NCI-H1694 treated with DMSO at 0.1 percent for 48 hours (cell line): Measurements from ENCODE around the gene CCDC3.
"Not testable (repeated sequence)": the region's sequence is repeated elsewhere in the genome, so short reads cannot be mapped to it uniquely, and the experiment has no call there.

Experiments used
- DNase-seq: peaks from one replicate; lab custom pipeline; 2025; lab: John Stamatoyannopoulos, UW

CCDC3 gene

GRCh38 chr10:12887780-12888179 is 113.7 kb downstream of the CCDC3 start:
- no peak for DNase-seq

- no peak for DNase-seq
These were observed 116.7 kb downstream of the CCDC3 start for GRCh38 chr10:12884851-12885250.

- DNase-seq: no peak
These were observed 121.1 kb downstream of the CCDC3 start for GRCh38 chr10:12880423-12880822.

GRCh38 chr10:12877150-12877549 is 124.4 kb downstream of the CCDC3 start:
- no peak for DNase-seq

GRCh38 chr10:12876266-12876665 is 125.2 kb downstream of the CCDC3 start:
- DNase-seq: peak; percentile 0

GRCh38 chr10:12875100-12875499 is 126.4 kb downstream of the CCDC3 start:
- DNase-seq: no peak

- DNase-seq: no peak
These were observed 127.0 kb downstream of the CCDC3 start for GRCh38 chr10:12874501-12874900.

GRCh38 chr10:12873172-12873571 is 128.3 kb downstream of the CCDC3 start:
- no peak for DNase-seq

GRCh38 chr10:12872577-12872976 is 128.9 kb downstream of the CCDC3 start:
- no peak for DNase-seq

GRCh38 chr10:12869427-12869826 is 132.1 kb downstream of the CCDC3 start:
- DNase-seq: no peak

GRCh38 chr10:12868229-12868628 is 133.3 kb downstream of the CCDC3 start:
- no peak for DNase-seq

- DNase-seq: not testable (repeated sequence)
These were observed 136.0 kb downstream of the CCDC3 start for GRCh38 chr10:12865515-12865914.

- DNase-seq: no peak
These were observed 139.1 kb downstream of the CCDC3 start for GRCh38 chr10:12862459-12862858.

- no peak for DNase-seq
These were observed 146.5 kb downstream of the CCDC3 start for GRCh38 chr10:12854988-12855387.

- no peak for DNase-seq
These were observed 148.8 kb downstream of the CCDC3 start for GRCh38 chr10:12852687-12853086.

- DNase-seq: peak; percentile 71
These were observed 152.0 kb downstream of the CCDC3 start for GRCh38 chr10:12849319-12850181.

GRCh38 chr10:12848439-12849173 is 152.9 kb downstream of the CCDC3 start:
- DNase-seq: no peak

- DNase-seq: no peak
These were observed 154.0 kb downstream of the CCDC3 start for GRCh38 chr10:12847361-12847975.

- no peak for DNase-seq
These were observed 154.8 kb downstream of the CCDC3 start for GRCh38 chr10:12846718-12847117.
